ENCODE results near the gene CHAC1.

CHAC1 gene

GRCh38 chr15:40952901-40953712, at the start of gene CHAC1:
Gene CHAC1 (plus strand): TSS chr15:40953471. CDS start chr15:40953584, 113 bp downstream.
- peak; percentile 99 for DNase-seq

GRCh38 chr15:40904552-40905201, 48.6 kb upstream of the CHAC1 start:
- DNase-seq = no peak

- peak; percentile 84 for DNase-seq
Measured at GRCh38 chr15:40906091-40906990, 46.9 kb upstream of the CHAC1 start.

- DNase-seq = peak; percentile 74
Measured at GRCh38 chr15:40906991-40907802, 46.1 kb upstream of the CHAC1 start.

- DNase-seq = no peak
Measured at GRCh38 chr15:40908095-40908494, 45.2 kb upstream of the CHAC1 start.

GRCh38 chr15:40909662-40910630, 43.3 kb upstream of the CHAC1 start:
- no peak for DNase-seq

- no peak for DNase-seq
Measured at GRCh38 chr15:40911141-40911540, 42.1 kb upstream of the CHAC1 start.

GRCh38 chr15:40911693-40912092, 41.6 kb upstream of the CHAC1 start:
- no peak for DNase-seq

GRCh38 chr15:40912478-40912877, 40.8 kb upstream of the CHAC1 start:
- DNase-seq = no peak

GRCh38 chr15:40914013-40914412, 39.3 kb upstream of the CHAC1 start:
- DNase-seq = no peak

GRCh38 chr15:40914486-40914885, 38.8 kb upstream of the CHAC1 start:
- no peak for DNase-seq

GRCh38 chr15:40915116-40915661, 38.1 kb upstream of the CHAC1 start:
- DNase-seq = no peak

GRCh38 chr15:40915679-40916078, 37.6 kb upstream of the CHAC1 start:
- DNase-seq = no peak

- no peak for DNase-seq
Measured at GRCh38 chr15:40917585-40917984, 35.7 kb upstream of the CHAC1 start.

GRCh38 chr15:40918146-40918798, 35.0 kb upstream of the CHAC1 start:
- DNase-seq = no peak

- DNase-seq = no peak
Measured at GRCh38 chr15:40918799-40919392, 34.4 kb upstream of the CHAC1 start.

GRCh38 chr15:40921949-40922607, 31.2 kb upstream of the CHAC1 start:
- DNase-seq = no peak

- no peak for DNase-seq
Measured at GRCh38 chr15:40922608-40923005, 30.7 kb upstream of the CHAC1 start.

- DNase-seq = no peak
Measured at GRCh38 chr15:40923551-40923950, 29.7 kb upstream of the CHAC1 start.
